Gastroesophageal sphincter (tissue), 4 donors: ENCODE data around the gene EPHB6. TPM values are rescaled to one million over a fixed set of nuclear protein-coding genes. Genes with fewer than 3 reads are reported as not detected.

Source experiments
- ATAC-seq: fragments of 150-250 bp; one replicate; pipeline ENCODE4 v1.9.1; 2016; ENCODE audit warnings: mild to moderate bottlenecking, moderate library complexity
- H3K27ac ChIP-seq, 4 donors: fragments of 200-600 bp; sonication (generic) in 3 of 4; 1 replicate in 3 of 4; 2 replicates in 1 of 4; pipeline ENCODE4 v1.5.1; 2016 to 2019
- H3K27me3 ChIP-seq: fragments of 200-600 bp; sonication (generic); one replicate; pipeline ENCODE4 v1.5.1; 2019
- H3K36me3 ChIP-seq, 2 donors: fragments of 200-600 bp; sonication (generic); one replicate each; pipeline ENCODE4 v1.5.1; 2019; ENCODE audit warnings: control low read depth in 1 of 2
- H3K4me1 ChIP-seq, 3 donors: fragments of 200-600 bp; sonication (generic); 1 replicate in 2 of 3; 2 replicates in 1 of 3; pipeline ENCODE4 v1.5.1; 2016 to 2019; ENCODE audit warnings: control low read depth in 2 of 3
- H3K4me3 ChIP-seq, 2 donors: fragments of 200-600 bp; sonication (generic); one replicate each; pipeline ENCODE4 v1.5.1; 2019; ENCODE audit warnings: mild to moderate bottlenecking in 1 of 2, moderate library complexity in 1 of 2
- H3K9me3 ChIP-seq, 3 donors: fragments of 200-600 bp; sonication (generic); one replicate each; pipeline ENCODE4 v1.5.1; 2017 to 2019; ENCODE audit warnings: control low read depth in 2 of 3
- CTCF ChIP-seq, 4 experiments: fragments of 200-600 bp in 2 of 4; fragments of 450-650 bp in 2 of 4; sonication (generic) in 1 of 4; IDR thresholded peaks; one replicate each; pipeline ENCODE4 v1.5.1; 2017 to 2019; ENCODE audit warnings: antibody characterized with exemption in 4 of 4, mild to moderate bottlenecking in 2 of 4, moderate library complexity in 2 of 4
- EP300 ChIP-seq: sonication (generic); formaldehyde crosslinking; IDR thresholded peaks from one replicate; pipeline ENCODE4 v1.6.1; 2017; ENCODE audit warnings: antibody characterized with exemption, mild to moderate bottlenecking
- POLR2A ChIP-seq, 2 donors: fragments of 450-650 bp; IDR thresholded peaks; one replicate each; pipeline ENCODE4 v1.6.1; 2017; ENCODE audit warnings: antibody characterized with exemption in 2 of 2, mild to moderate bottlenecking in 2 of 2, moderate library complexity in 1 of 2
- POLR2AphosphoS5 ChIP-seq: sonication (generic); formaldehyde crosslinking; IDR thresholded peaks from one replicate; pipeline ENCODE4 v1.6.1; 2017; ENCODE audit warnings: antibody characterized with exemption
- WGBS, 2 donors: methylation state at CpG; one replicate each; pipeline ENCODE4 v1.1.5; 2018; ENCODE audit warnings: low coverage in 1 of 2; 5-methylcytosine and 5-hydroxymethylcytosine counted together
- total RNA-seq, 4 donors: library from RNA; depleted of rRNA; stranded (reverse); fragments of >200 nt; gene quantifications; one replicate each; pipeline ENCODE4 v1.1.0, GENCODE V29; 2016

EPHB6 gene
- total RNA-seq, 4 donors from 2014 or later = 6.0 to 22.1 (median 9.7) TPM

- TF ChIP-seq POLR2AphosphoS5 = no peak
- TF ChIP-seq EP300 = no peak
- TF ChIP-seq POLR2A (IDR thresholded peaks at IDR 0.05) = no peak
- no peak for TF ChIP-seq CTCF (IDR thresholded peaks at IDR 0.05)
- Histone ChIP-seq H3K4me1 (no peaks in the 10 kb centered on the region), H3K9me3 (no peaks in the 10 kb centered on the region), H3K27ac (no peak overlapping the region), H3K27me3 (peaks cover 49% of the 10 kb centered on the region), H3K36me3 (no peaks in the 10 kb centered on the region), H3K4me3 (no peak overlapping the region)
- 60 to 62% methylated on average over 2 of the region's 2 CpGs for WGBS, 2 donors
- ATAC-seq = no peak
Measured at GRCh38 chr7:142817506-142817905, 37.4 kb upstream of the EPHB6 start.

- Histone ChIP-seq H3K4me3 (no peak overlapping the region), H3K9me3 (peaks cover 0 to 7% (median 0%) of the 10 kb centered on the region in 3 donors), H3K27me3 (peaks cover 29% of the 10 kb centered on the region), H3K36me3 (no peaks in the 10 kb centered on the region), H3K4me1 (no peaks in the 10 kb centered on the region), H3K27ac (no peak overlapping the region)
- TF ChIP-seq CTCF (IDR thresholded peaks at IDR 0.05) (no peak), POLR2A (IDR thresholded peaks at IDR 0.05) (no peak)
- 84 to 94% methylated on average over 3 to 4 of the region's 5 CpGs for WGBS, 2 donors
- no peak for ATAC-seq
Measured at GRCh38 chr7:142819530-142819929, 35.3 kb upstream of the EPHB6 start.

DNA sequence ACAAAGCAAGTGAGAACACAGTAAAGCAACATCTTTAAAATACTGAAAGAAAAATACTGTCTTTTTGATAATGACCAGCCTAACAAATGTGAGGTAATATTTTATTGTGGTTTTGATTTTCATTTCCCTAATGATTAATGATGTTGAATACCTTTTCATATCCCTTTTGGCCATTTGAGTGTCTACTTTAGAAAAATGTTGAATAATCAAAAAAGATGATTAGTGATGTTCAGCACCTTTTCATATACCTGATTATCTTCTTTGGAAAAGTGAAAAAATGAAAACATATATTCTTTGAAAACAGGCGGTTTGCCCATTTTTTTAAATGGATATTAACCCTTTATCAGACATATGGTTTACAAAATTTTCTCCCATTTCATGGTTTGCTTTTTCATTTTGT, 32.2 kb upstream of the EPHB6 start:
- Histone ChIP-seq H3K4me1 (no peaks in the 10 kb centered on the region), H3K9me3 (peaks cover 0 to 14% (median 0%) of the 10 kb centered on the region in 3 donors), H3K36me3 (no peaks in the 10 kb centered on the region), H3K27ac (no peak overlapping the region), H3K27me3 (peaks cover 7% of the 10 kb centered on the region), H3K4me3 (no peak overlapping the region)
- TF ChIP-seq POLR2AphosphoS5 = no peak
- no peak for TF ChIP-seq POLR2A (IDR thresholded peaks at IDR 0.05)
- no peak for TF ChIP-seq EP300
- TF ChIP-seq CTCF (IDR thresholded peaks at IDR 0.05) = no peak
- WGBS, 2 donors = 0 to 4% methylated on average over 1 of the region's 1 CpG
- no peak for ATAC-seq

DNA sequence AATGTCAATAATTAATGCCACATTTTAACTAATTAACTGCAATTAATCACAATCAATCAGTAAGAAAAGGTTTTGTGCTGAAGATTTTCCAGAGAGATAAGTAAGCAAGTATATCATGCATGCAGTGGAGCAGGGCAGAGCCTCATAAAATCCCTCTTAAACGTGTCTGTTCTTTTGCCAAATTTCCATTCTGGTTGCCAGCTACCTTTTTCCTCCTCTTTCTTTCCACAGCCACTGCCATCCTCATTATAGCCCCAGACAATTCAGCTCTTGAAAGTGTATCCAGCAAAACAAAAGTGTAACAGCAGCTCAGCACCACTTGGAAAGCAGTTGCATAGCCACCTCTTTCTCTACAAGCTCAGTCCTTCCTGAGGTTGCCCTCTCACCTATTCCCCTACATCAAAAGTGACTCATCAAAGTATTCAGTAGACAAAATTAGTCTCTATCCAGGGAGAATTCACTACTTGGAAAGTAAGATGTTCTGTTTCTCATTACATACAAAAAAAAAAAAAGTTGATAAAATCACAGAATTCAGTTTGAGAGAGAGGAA, 26.9 kb upstream of the EPHB6 start:
- 25 to 26% methylated on average over 1 of the region's 1 CpG for WGBS, 2 donors
- no peak overlapping the region for H3K4me3 ChIP-seq
- no peak for ATAC-seq
- no peaks in the 10 kb centered on the region for H3K4me1 ChIP-seq
- H3K27me3 ChIP-seq = no peaks in the 10 kb centered on the region
- no peak overlapping the region for H3K27ac ChIP-seq
- no peaks in the 10 kb centered on the region for H3K36me3 ChIP-seq
- no peak for TF ChIP-seq POLR2A (IDR thresholded peaks at IDR 0.05)
- no peak for TF ChIP-seq POLR2AphosphoS5
- no peak for TF ChIP-seq EP300
- no peak for TF ChIP-seq CTCF (IDR thresholded peaks at IDR 0.05)
- peaks cover 0 to 14% (median 0%) of the 10 kb centered on the region in 3 donors for H3K9me3 ChIP-seq

DNA sequence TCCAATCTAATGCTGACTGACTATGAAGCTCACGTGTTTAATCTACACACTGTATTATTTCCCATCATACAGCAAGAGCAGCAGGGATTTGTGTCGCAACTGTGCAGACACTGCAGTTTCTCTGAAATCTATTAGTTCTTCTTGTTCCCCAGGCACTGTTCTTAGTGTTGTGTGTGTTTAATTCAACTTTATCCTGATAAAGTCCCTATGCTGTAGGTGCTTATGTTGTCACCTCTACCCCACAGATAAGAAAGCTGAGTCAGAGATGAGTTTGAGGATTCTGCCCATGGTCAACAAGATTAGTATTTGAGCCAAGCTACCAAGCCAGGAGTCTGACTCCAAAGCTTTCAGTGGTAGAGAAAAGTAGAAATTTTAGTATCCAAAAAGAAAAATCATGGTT, 22.5 kb upstream of the EPHB6 start:
- no peak for ATAC-seq
- TF ChIP-seq POLR2A (IDR thresholded peaks at IDR 0.05) = no peak
- no peak for TF ChIP-seq POLR2AphosphoS5
- no peak for TF ChIP-seq CTCF (IDR thresholded peaks at IDR 0.05)
- no peak for TF ChIP-seq EP300
- Histone ChIP-seq H3K27ac (no peak overlapping the region), H3K9me3 (no peaks in the 10 kb centered on the region), H3K4me1 (no peaks in the 10 kb centered on the region), H3K27me3 (no peaks in the 10 kb centered on the region), H3K4me3 (no peak overlapping the region), H3K36me3 (no peaks in the 10 kb centered on the region)
- WGBS, 2 donors = 31 to 36% methylated on average over 2 of the region's 2 CpGs
